K562 (cell line): Measurements from ENCODE around the gene WRAP53. TPM values are rescaled to one million over a fixed set of nuclear protein-coding genes. Genes with fewer than 3 reads are reported as not detected.

Source experiments
- ATAC-seq: fragments of 200-7000 bp; cut with Tn5 transposase; 3 replicates; pipeline ENCODE4 v1.9.1; 2020; ENCODE audit warnings: moderate library complexity
- BruUV-seq: library from RNA; stranded (reverse); fragments of 400-500 nt; replicated peaks from 2 replicates; lab custom pipeline; 2021; lab: Mats Ljungman, UMichigan
- CTCF ChIA-PET: fragments of 300-600 bp; formaldehyde crosslinking; extraction: SDS; loops from one replicate; lab custom pipeline; 2021; ENCODE audit warnings: low intra/inter-chr PET ratio; lab: Yijun Ruan, JAX
- POLR2A ChIA-PET: fragments of 300-600, 350-650 bp; sonication (Branson Sonifier 250); formaldehyde crosslinking; extraction: SDS; loops from one replicate; lab custom pipeline; 2021; ENCODE audit warnings: antibody characterized with exemption, inconsistent platforms; lab: Yijun Ruan, JAX
- DNase-seq, 4 experiments: peaks; one replicate each; pipeline versions ENCODE4 v3.0.0 to v3.0.0-alpha.2; 2011 to 2018; ENCODE audit warnings: low spot score in 3 of 4, mixed read lengths in 3 of 4; ENCODE audit errors: extremely low read depth in 1 of 4
- FAIRE-seq: peaks from 2 replicates; lab custom pipeline; 2011; peaks lifted over from hg19 to GRCh38; lab: Jason Lieb, UNC
- H2AFZ ChIP-seq: 2 replicates; pipeline ENCODE4 v1.6.0; 2011; ENCODE audit warnings: low read depth, low read length, control low read depth, inconsistent platforms
- H3K27ac ChIP-seq: fragments of 200-600 bp; 3 replicates; pipeline ENCODE4 v1.8.0; 2011; ENCODE audit warnings: low read depth, mild to moderate bottlenecking, control low read depth, inconsistent platforms, low read length, moderate library complexity, mixed read lengths; ENCODE audit errors: extremely low read depth
- H3K27me3 ChIP-seq, 2 experiments: fragments of 300-600 bp in 1 of 2; 2 replicates in 1 of 2; 3 replicates in 1 of 2; pipeline versions ENCODE4 v1.6.0 to v1.8.0; 2011; ENCODE audit warnings: inconsistent platforms in 2 of 2, low read length in 2 of 2, mild to moderate bottlenecking in 1 of 2, mixed read lengths in 1 of 2, moderate library complexity in 1 of 2; ENCODE audit not compliant: control insufficient read depth in 2 of 2, insufficient read depth in 2 of 2
- H3K36me3 ChIP-seq: fragments of 300-600 bp; 3 replicates; pipeline ENCODE4 v1.8.0; 2011; ENCODE audit warnings: mild to moderate bottlenecking, low read length, inconsistent platforms; ENCODE audit not compliant: control insufficient read depth, insufficient read depth
- H3K4me1 ChIP-seq, 2 experiments: fragments of 200-600 bp in 1 of 2; replicated peaks in 1 of 2; 2 replicates in 1 of 2; 3 replicates in 1 of 2; pipeline versions ENCODE4 v1.5.1 to v1.8.0; 2011; ENCODE audit warnings: inconsistent platforms in 2 of 2, low read length in 2 of 2, mild to moderate bottlenecking in 1 of 2, mixed read lengths in 1 of 2, moderate library complexity in 1 of 2; ENCODE audit not compliant: control insufficient read depth in 2 of 2, insufficient read depth in 2 of 2
- H3K4me2 ChIP-seq: 2 replicates; pipeline ENCODE4 v1.6.1; 2011; ENCODE audit warnings: low read length, control low read depth, inconsistent platforms, mixed read lengths; ENCODE audit not compliant: insufficient read depth
- H3K4me3 ChIP-seq: fragments of 200-600 bp; sonication (generic), shearing (Covaris generic); 2 replicates; pipeline ENCODE4 v1.5.1; 2016; ENCODE audit warnings: control low read depth, inconsistent platforms
- H3K79me2 ChIP-seq: fragments of 200-600 bp; 3 replicates; pipeline ENCODE4 v1.8.0; 2011; ENCODE audit warnings: low read length, inconsistent platforms; ENCODE audit not compliant: control insufficient read depth, insufficient read depth
- H3K9ac ChIP-seq, 2 experiments: 2 replicates each; pipeline versions ENCODE4 v1.6.0 to v1.6.1; 2011; ENCODE audit warnings: low read depth in 2 of 2, low read length in 2 of 2, control low read depth in 1 of 2, inconsistent platforms in 1 of 2, mild to moderate bottlenecking in 1 of 2, mixed read lengths in 1 of 2; ENCODE audit not compliant: insufficient read depth in 1 of 2
- H3K9me1 ChIP-seq: one replicate; pipeline ENCODE4 v1.6.0; 2011; ENCODE audit warnings: inconsistent platforms, mild to moderate bottlenecking, low read length, moderate library complexity; ENCODE audit not compliant: control insufficient read depth, insufficient read depth
- H3K9me3 ChIP-seq: replicated peaks from 2 replicates; pipeline ENCODE4 v1.5.1; 2011; ENCODE audit warnings: low read depth, low read length, inconsistent platforms; ENCODE audit not compliant: control insufficient read depth, insufficient read depth
- H4K20me1 ChIP-seq: replicated peaks from 2 replicates; pipeline ENCODE4 v1.6.1; 2011; ENCODE audit warnings: low read length, inconsistent platforms, mixed read lengths; ENCODE audit not compliant: control insufficient read depth, insufficient read depth
- CBX1 ChIP-seq: sonication (generic); IDR thresholded peaks from 2 replicates; pipeline ENCODE4 v1.6.1; 2016; ENCODE audit warnings: antibody characterized with exemption, low read depth, mild to moderate bottlenecking
- ESRRA ChIP-seq: fragments of 450-650 bp; IDR thresholded peaks from 2 replicates; pipeline ENCODE4 v1.6.1; 2014; ENCODE audit warnings: low read depth, mild to moderate bottlenecking, moderate library complexity, borderline replicate concordance
- ETV5 ChIP-seq: sonication (generic); formaldehyde crosslinking; IDR thresholded peaks from 2 replicates; pipeline ENCODE4 v1.4.0; 2020; ENCODE audit warnings: low read depth, mild to moderate bottlenecking, missing genetic modification reagents
- PYGO2 ChIP-seq: fragments of 450-650 bp; IDR thresholded peaks from 2 replicates; pipeline ENCODE4 v1.6.1; 2016; ENCODE audit warnings: mild to moderate bottlenecking, missing genetic modification characterization, moderate library complexity, missing compliant biosample characterization
- SMARCA5 ChIP-seq: fragments of 450-650 bp; IDR thresholded peaks from 2 replicates; pipeline ENCODE4 v1.6.1; 2016
- WHSC1 ChIP-seq: IDR thresholded peaks from one replicate; pipeline ENCODE4 v1.6.1; 2012; ENCODE audit warnings: low read length, control low read depth, inconsistent platforms
- ZNF780A ChIP-seq: fragments of 250-450 bp; sonication (Bioruptor Pico); IDR thresholded peaks from 2 replicates; pipeline ENCODE4 v1.5.0; 2021; ENCODE audit warnings: mild to moderate bottlenecking
- WGBS: fragments of 100-300 bp; shearing (Covaris generic); methylation state at CpG from one replicate; pipeline ENCODE4 v1.1.6; 2016; ENCODE audit warnings: low coverage, mixed read lengths; ENCODE audit not compliant: insufficient coverage; ENCODE audit errors: missing lambda C conversion rate; 5-methylcytosine and 5-hydroxymethylcytosine counted together
- in situ Hi-C: fragments of 300-500 bp; cut with MboI; formaldehyde crosslinking; loops from 4 replicates; pipeline ENCODE4 v1.15.0; 2018; ENCODE audit warnings: inconsistent platforms, mixed read lengths
- intact Hi-C: fragments of 100-400 bp; cut with micrococcal nuclease; formaldehyde crosslinking; loops from 2 replicates; pipeline ENCODE4 v1.14.2; 2022
- polyA plus RNA-seq, 8 experiments: library from polyadenylated mRNA; depleted of rRNA in 4 of 8; stranded (reverse) in 5 of 8; unstranded in 3 of 8; fragments of >200 nt; fragmentation: Nextera tagmentation in 2 of 8; fragmentation: Illumina TruSeq in 1 of 8; extraction: Ambion mirVana in 2 of 8; extraction: Trizol in 1 of 8; gene quantifications; 2 replicates each; pipeline versions ENCODE4 v1.2.1 to v1.2.3, GENCODE V29; 2011 to 2014; ENCODE audit warnings: inconsistent platforms in 1 of 8, missing spikeins in 1 of 8
- total RNA-seq, 7 experiments: library from RNA; depleted of rRNA in 6 of 7; stranded (reverse); fragments of >200 nt in 6 of 7; fragmentation: Illumina TruSeq in 2 of 7; extraction: Trizol in 2 of 7; gene quantifications; 2 replicates each; pipeline versions ENCODE4 v1.2.1 to v1.2.3, GENCODE V29; 2011 to 2021; ENCODE audit warnings: low replicate concordance in 1 of 7
- TF ChIP-seq, protein P1 (sequence below): sonication (generic); formaldehyde crosslinking; IDR thresholded peaks from 2 replicates; pipeline ENCODE4 v1.8.0; 2022; ENCODE audit warnings: mild to moderate bottlenecking, missing genetic modification reagents
- TF ChIP-seq, protein P2 (sequence below): fragments of 250-450 bp; sonication (Bioruptor Pico); IDR thresholded peaks from 2 replicates; pipeline ENCODE4 v1.8.0; 2021; ENCODE audit warnings: mild to moderate bottlenecking, moderate library complexity

Gene WRAP53
- total and polyA plus RNA-seq, 9 of the 15 experiments (the other 6 are each of a cell fraction or from before 2014, with no cell fraction given), result 0.72 to 18.2 (median 13.4) TPM

DNA sequence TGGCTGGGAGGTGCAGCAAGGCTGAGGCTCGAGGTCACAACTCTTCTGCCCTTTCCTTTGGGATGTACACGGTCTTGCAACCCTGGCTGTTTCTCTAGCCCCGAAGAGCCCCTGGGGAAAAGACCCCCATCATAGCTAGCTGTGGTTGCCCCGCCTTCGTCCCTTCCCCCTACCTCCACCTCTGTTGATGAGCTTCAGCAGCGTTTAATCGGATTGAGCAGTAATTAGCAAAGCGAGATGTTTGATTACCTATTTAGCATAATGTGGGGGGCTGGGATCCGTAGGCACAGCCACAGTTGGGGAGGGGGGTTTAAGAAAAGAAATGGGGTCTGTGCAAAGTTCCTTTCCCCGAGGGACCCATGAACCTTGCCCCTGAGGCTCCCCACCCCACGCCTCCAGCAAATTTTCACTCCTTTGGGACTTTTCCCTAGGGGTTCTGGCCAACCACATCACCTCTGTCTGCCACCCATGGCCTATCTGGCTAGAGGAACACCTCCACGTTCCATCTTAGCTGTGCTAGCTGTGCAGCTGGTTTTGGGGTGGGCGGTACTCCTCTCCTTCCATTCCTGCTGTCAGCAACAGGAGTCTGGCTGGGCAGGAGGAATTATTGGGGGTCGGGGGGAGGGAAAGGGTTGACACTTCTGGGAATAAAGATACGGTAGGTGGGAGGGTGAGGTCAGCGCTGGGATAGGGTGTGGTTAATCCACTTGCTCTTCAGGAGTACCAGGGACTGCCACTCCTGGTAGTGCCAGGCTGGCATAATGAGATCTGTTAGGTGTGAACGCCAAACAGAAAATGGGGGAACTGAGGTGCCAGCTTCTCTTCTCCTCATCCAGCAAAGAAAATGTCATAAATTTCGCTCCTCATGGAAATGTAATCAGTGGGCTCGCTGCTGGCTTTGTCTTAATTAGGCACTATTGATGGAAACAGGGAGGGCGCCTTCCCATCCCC lies 27.9 kb downstream of the WRAP53 start:
- ATAC-seq (no peak), DNase-seq (no peak), FAIRE-seq (no peak)
- H3K4me3 ChIP-seq, result peak overlapping the region; percentile 45
- peak overlapping the region; percentile 72 for H3K4me2 ChIP-seq
- no peaks in the 10 kb centered on the region for H3K9me3 ChIP-seq
- CTCF ChIA-PET, result interaction anchor here (1.1 to 1.4 kb wide), 2 partner anchors 84 to 201 kb away, joined by 4 to 5 read pairs; no protein-coding TSS in a partner anchor
- H3K27ac ChIP-seq, result no peak overlapping the region
- intact Hi-C loops, result loop anchor here (2.0 kb wide), 1 partner anchor 27 kb away; the partner anchor contains the start of gene WRAP53
- no peaks in the 10 kb centered on the region for H3K9me1 ChIP-seq
- no peaks in the 10 kb centered on the region for H3K36me3 ChIP-seq
- POLR2A ChIA-PET, result interaction anchor here (3.5 kb wide), 1 partner anchor 29 kb away, joined by 12 read pairs; the partner anchor contains the start of gene TP53
- in situ Hi-C loops, result no loop called here
- WGBS, result 8% methylated on average over 15 of the region's 20 CpGs
- H3K4me1 ChIP-seq, result peaks cover 6 to 18% of the 10 kb centered on the region in 2 experiments; a peak in 3 of 5 replicates
- peaks cover 15 to 63% of the 10 kb centered on the region in 2 experiments; a peak in 4 of 5 replicates for H3K27me3 ChIP-seq
- BruUV-seq, result no TSS peak
- no peak for TF ChIP-seq PYGO2 (tag)
- no peak for TF ChIP-seq ETV5 (CRISPR knock-in tag)
- TF ChIP-seq WHSC1, result no peak
- no peak for TF ChIP-seq ZNF780A (CRISPR knock-in tag)
- no peak for TF ChIP-seq ESRRA
- TF ChIP-seq, protein P1, sequence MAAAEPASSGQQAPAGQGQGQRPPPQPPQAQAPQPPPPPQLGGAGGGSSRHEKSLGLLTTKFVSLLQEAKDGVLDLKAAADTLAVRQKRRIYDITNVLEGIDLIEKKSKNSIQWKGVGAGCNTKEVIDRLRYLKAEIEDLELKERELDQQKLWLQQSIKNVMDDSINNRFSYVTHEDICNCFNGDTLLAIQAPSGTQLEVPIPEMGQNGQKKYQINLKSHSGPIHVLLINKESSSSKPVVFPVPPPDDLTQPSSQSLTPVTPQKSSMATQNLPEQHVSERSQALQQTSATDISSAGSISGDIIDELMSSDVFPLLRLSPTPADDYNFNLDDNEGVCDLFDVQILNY, result no peak
- TF ChIP-seq, protein P2, sequence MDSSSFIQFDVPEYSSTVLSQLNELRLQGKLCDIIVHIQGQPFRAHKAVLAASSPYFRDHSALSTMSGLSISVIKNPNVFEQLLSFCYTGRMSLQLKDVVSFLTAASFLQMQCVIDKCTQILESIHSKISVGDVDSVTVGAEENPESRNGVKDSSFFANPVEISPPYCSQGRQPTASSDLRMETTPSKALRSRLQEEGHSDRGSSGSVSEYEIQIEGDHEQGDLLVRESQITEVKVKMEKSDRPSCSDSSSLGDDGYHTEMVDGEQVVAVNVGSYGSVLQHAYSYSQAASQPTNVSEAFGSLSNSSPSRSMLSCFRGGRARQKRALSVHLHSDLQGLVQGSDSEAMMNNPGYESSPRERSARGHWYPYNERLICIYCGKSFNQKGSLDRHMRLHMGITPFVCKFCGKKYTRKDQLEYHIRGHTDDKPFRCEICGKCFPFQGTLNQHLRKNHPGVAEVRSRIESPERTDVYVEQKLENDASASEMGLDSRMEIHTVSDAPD (CRISPR knock-in tag), result no peak
- no peak for TF ChIP-seq CBX1
- no peak for TF ChIP-seq SMARCA5
- peak overlapping the region; percentile 92; the same call in 1 of the 2 replicates for H2AFZ ChIP-seq
- no peaks in the 10 kb centered on the region for H4K20me1 ChIP-seq
- H3K9ac ChIP-seq, result peak overlapping the region in 1 of 2 experiments; percentile 38; a peak in 1 of 4 replicates
- H3K79me2 ChIP-seq, result no peaks in the 10 kb centered on the region
